Endometrial microvascular endothelial cells (primary cell): ENCODE results near the gene CREBBP. TPM values are rescaled to one million over a fixed set of nuclear protein-coding genes. Genes with fewer than 3 reads are reported as not detected.

Experiments
- in situ Hi-C: cut with HindIII; loops from 2 replicates; pipeline ENCODE4 v1.10.0; 2017; ENCODE audit warnings: low sequenced_read_pairs, low pct_unique_long_range_greater_than_20kb; ENCODE audit errors: inconsistent ontology term
- total RNA-seq: library from RNA; depleted of rRNA; stranded (reverse); fragments of >200 nt; gene quantifications from one replicate; pipeline ENCODE4 v1.2.3, GENCODE V29; 2015; ENCODE audit errors: inconsistent ontology term

CREBBP gene
- total RNA-seq, 1 donor from 2014 or later, result 12.5 TPM

DNA sequence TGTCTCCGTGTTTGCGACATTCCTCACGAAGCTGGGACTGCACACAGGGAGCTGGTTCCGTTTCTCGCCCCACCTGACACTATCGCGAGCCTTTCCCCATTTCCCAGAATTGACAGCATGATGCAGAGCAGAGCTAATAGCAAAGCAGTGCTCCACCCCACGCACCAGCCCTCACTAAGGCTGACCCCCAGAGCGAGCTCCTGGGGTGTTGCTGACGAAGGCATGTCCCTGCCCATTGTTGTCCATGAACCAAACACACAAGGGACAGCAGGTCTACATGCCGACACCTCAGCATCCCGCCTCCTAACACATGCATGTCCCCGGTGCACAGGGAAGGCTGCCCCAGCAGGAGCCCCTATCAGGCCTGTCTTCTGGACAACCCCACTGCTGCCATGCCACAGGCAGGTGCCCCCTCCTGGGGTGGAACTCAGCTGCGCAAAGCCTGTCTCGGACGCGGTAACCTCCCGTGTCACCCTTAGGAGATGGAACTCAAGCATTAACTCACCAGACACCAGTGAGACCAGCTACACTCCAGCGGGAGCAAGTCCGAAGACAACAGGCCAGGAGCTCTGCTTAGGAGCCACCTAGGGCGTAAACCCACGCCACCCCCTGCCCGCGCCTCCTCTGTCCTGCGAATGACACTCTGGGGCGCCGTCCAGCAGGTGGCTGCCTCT lies 146.3 kb downstream of the CREBBP start:
- in situ Hi-C loops, result no loop called here

GRCh38 chr16:3732171-3732570 lies 148.3 kb downstream of the CREBBP start:
- in situ Hi-C loops, result no loop called here

- in situ Hi-C loops, result no loop called here
These were observed 149.2 kb downstream of the CREBBP start for GRCh38 chr16:3731126-3731935.

- in situ Hi-C loops, result no loop called here
These were observed 150.1 kb downstream of the CREBBP start for GRCh38 chr16:3730161-3731125.

DNA sequence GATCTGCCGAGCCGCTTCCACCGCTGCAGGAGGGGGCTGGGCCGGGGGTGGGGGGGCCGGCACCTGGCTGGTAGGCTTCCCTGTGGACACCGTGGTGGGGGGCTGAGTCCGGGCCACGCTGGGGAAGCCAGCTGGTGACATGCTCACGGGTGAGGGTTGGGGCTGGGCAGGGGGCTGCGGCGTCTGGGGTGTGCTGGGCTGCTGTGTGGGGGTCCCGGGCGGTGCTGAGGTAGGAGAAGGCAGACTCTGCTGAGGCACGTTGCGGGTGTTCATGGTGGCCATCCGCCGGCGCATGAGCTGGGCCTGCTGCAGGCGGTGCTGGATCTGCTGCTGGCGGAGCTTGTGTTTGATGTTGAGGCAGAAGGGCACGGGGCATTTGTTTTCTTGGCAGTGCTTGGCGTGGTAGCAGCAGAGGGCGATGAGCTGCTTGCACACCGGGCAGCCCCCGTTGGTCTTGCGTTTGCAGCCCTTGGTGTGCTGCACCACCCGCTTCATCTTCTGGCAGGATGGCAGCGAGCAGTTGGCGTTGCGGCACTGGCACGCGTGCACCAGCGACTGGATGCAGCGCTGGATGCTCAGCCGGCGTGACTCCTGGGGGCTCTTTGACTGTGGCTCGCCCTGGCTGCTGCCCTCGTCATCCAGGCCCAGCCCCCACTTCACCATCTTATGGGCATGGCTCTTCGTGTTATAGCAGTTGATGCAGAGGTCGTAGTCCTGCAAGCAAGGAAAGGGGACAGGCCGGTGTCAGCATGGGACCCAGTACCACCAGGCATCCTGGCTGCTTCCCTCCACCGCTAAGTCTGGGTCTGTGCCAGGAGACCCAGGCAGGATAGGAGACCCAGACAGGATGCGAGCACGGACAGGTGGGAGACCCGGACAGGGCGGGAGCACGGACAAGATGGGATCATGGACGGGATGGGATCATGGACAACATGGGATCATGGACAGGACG lies 151.1 kb downstream of the CREBBP start:
- in situ Hi-C loops, result no loop called here

DNA sequence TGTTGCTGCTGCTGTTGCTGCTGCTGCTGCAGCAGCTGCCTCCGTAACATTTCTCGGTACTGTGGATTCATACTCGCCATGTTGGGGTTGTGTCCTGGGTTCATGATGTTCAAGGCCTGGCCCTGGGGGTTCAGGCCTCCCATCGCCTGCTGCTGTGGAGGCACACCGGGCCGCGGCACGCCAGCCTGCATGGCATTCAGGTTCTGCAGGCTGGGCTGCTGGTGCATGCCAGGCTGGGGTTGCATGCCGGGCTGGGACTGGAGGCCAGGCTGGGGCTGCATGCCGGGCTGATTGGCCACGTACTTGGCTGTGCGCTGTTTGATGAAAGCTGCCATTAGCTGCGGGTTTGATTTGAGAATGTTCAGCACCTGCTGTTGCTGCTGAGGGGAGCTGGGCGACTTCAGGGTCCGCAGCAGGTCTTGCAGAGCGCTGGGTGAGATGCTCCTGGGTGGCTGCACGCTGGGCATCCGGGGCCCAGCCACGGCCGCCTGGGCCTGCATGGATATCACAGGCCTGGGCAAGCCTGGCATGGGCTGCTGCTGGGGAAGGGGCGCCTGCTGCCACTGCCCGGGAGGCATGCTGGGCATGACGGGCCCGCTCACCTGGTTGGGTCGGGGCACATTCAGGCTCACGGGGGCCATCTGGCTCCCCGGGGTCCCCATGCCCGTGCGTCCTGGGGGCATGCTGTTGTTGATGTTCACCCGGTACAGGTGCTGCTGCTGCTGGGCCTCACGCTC lies 151.9 kb downstream of the CREBBP start:
- in situ Hi-C loops, result no loop called here

GRCh38 chr16:3727806-3728381 lies 152.6 kb downstream of the CREBBP start:
- in situ Hi-C loops, result no loop called here

DNA sequence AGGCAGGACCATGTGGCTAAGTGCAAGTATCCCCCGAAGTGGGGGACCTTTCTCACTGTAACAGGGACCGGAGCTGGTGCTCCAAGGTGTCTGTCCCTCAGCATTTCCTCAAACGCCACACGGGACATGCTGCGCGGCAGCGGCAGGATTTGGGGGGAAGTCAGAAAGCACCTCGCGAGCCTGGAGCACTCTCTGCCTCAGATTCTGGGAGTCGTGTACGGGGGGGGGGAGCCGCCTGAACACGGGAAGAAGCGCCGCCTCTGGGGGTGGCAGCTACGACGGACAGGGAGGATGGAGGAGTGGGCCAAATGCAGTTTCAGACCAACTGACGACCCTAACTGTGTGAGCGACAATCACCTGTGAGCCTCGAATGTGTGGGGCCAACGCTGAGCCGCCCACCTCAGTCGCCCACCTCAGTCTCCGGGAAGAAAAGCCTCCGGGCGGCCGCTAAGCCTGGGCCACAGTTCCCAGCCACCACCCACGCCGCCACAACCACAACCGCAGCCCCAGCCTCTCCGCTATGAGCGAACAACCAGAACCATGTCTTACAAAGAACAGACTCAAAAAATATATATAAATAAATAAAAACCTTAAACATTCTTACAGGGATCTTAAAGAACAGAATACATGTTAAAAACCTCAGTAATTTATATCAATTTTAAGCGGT lies 154.4 kb downstream of the CREBBP start:
- in situ Hi-C loops, result no loop called here

DNA sequence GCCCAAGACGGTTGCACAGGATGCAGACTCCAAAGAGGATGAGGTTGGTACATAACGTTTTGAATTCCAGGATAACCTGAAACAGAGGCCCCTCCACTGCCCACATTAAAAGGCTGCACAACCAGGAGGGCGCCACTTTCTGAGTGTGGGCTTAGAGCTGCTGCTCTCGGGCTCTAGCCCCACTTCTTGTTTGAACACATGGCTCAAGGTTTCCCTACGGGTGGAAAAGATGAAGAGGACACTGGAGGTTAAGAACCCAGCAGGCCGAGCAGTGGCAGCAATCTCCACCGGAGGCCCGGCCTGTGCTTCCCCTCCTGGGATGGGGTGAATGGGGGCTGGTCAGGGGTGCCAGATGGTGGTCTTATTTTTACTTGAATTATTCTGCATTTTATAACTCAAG lies 155.2 kb downstream of the CREBBP start:
- in situ Hi-C loops, result no loop called here

GRCh38 chr16:3722508-3722907 lies 158.0 kb downstream of the CREBBP start:
- in situ Hi-C loops, result no loop called here

- in situ Hi-C loops, result no loop called here
These were observed 160.1 kb downstream of the CREBBP start for GRCh38 chr16:3720418-3720817.

- in situ Hi-C loops, result no loop called here
These were observed 161.9 kb downstream of the CREBBP start for GRCh38 chr16:3718628-3719027.

DNA sequence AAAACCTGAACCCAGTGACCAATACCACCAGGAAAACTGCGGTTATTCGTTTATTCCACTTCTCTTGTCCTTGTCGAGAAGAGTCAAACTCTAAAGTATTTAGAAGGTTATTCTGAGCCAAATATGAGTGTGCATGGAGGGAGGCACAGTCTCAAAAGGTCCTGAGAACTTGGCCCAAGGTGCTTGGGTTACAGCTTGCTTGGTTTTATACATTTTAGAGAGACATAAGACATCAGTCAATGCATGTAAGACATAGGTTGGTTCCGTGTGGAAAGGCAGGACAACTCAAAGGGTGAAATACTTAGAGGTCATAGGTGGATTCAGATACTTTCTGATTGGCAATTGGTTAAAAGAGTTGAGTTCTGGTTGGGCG lies 162.5 kb downstream of the CREBBP start:
- in situ Hi-C loops, result no loop called here

GRCh38 chr16:3717235-3718018 lies 163.1 kb downstream of the CREBBP start, which contains the start of gene TRAP1:
Gene TRAP1, minus strand, starts transcription at chr16:3717524. Its CDS starts 16 bp downstream, at chr16:3717508.
- in situ Hi-C loops, result no loop called here

GRCh38 chr16:3716831-3717234 lies 163.7 kb downstream of the CREBBP start:
- in situ Hi-C loops, result no loop called here

GRCh38 chr16:3715430-3715829 lies 165.1 kb downstream of the CREBBP start:
- in situ Hi-C loops, result no loop called here
